ENCODE results near the gene FAM200A.

FAM200A gene

DNA sequence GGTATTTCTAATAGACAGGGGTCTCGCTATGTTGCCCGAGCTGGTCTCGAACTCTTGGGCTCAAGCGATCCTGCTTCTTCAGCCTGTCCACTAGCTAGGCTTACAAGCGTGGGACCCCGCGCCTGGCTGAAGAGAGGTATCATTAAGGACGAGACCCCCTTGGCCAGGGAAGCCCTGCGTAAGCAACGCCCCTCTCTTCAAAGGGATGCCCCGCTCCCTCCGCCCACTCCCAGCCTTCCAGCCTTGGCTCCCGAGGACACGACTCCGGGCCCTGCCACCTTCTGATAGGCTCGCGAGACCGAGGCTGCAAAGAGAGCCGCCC is 47.7 kb downstream of the FAM200A start:
- no peak for DNase-seq (ENCODE audit: low spot score)

DNA sequence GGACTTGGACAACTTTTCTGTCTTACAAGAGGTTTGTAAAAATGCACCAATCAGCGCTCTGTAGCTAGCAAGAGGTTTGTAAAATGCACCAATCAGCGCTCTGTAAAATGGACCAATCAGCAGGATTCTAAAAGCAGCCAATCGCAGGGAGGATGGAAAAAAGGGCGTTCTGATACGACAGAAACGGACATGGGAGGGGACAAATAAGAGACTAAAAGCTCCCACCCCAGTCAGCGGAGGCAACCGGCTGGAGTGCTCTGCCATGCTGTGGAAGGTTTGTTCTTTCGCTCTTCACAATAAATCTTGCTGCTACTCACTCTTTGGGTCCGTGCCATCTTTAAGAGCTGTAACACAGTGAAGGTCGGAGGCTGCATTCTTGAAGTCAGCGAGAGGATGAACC is 50.7 kb downstream of the FAM200A start:
- DNase-seq (ENCODE audit: low spot score): peak; percentile 25

DNA sequence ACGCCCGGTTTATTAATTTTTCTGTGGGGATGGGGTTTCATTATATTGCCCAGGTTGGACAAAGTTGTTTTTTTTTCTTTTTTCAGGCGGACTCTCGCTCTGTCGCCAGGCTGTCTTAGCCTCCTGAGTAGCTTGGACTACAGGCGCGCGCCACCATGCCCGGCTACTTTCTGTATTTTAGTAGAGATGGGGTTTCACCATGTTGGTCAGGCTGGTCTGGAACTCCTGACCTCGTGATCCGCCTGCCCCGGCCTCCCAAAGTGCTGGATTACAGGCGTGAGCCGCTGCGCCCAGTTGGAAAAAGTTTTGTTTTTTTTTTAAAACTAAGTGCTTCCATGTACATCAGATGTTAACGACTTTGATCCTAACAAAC is 51.3 kb downstream of the FAM200A start:
- no peak for DNase-seq (ENCODE audit: low spot score)

DNA sequence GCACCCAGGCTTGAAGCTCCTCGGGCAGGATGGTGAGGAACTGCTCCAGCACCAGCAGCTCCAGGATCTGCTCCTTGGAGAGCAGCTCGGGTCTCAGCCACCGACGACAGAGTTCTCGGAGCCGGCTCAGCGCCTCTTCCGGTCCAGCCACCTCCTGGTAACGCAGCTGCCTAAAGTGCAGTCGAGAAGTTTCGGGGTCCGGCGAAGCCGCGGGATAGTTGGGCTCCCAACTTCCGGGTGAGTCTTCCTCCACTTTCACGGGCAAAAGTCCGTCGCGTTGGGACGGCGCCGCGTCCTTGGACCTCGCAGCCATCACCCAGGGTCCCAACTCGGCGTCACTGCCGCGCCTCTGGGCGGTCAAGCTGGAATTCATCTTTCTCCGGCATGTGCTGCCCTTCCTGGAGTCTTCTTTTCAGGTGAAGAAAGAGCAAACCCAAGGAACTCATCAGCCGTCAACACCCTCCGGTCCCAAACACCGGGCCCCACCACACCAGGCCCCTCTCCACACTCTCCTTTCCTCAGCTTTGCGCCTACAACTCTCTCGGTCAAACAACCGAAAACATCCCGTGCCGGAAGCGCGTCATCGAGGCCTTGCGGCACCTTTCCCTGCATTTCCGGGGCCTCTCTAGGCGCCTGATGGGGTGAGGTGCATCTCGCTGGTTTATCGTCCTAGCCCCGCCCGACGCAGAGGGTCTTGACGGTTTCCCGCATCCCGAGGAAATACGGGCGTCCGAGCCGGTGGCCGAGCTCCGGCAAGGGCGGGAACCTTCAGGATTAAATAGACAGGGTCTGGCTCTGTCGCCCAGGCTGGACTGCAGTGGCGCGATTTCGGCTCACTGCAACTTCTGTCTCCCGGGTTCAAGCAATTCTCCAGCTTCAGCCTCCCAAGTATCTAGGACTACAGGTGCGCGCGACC is 51.9 kb downstream of the FAM200A start, which contains the start of gene ZNF394:
TSS of gene ZNF394 (minus strand) at position 561 of the 916 bp plus-strand sequence. CDS start at position 373, 188 bp downstream.
- DNase-seq (ENCODE audit: low spot score): peak; percentile 94

DNA sequence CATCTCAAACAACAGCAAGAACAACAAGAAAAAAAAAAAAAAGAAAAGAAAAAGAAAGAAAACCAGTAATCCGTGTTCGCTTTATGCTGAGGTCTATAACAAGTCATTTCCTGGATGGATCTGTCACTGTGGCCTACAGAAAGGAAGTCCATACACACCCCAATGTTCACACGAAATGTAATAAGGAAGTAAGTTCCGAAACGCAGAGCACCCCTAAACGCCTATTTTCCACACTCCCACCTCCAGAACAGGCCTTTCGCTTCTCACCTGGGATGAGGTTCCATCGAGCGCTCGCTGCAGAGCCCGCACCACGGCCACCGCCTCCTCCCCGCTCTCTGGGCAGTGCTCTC is 52.6 kb downstream of the FAM200A start:
- no peak for DNase-seq (ENCODE audit: low spot score)

DNA sequence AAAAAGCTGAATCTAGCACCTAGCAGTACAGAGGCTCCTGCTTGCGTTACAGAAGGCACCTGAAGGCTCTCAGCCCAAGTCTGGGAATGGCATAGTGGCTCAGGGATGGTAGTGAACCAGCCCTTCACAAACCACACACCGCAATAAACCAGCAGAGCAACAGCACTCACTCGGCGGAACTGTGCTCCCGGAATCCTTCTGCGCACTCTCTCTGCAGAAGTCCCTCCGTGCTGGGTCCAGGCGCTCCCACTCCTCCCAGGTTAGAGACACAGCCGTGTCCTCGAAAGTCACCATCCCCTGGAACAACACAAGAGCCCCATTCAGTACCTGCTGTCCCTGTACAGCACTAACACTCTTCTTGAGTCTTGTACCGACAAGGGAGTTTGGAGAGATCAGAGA is 53.4 kb downstream of the FAM200A start:
- no peak for DNase-seq (ENCODE audit: low spot score)

DNA sequence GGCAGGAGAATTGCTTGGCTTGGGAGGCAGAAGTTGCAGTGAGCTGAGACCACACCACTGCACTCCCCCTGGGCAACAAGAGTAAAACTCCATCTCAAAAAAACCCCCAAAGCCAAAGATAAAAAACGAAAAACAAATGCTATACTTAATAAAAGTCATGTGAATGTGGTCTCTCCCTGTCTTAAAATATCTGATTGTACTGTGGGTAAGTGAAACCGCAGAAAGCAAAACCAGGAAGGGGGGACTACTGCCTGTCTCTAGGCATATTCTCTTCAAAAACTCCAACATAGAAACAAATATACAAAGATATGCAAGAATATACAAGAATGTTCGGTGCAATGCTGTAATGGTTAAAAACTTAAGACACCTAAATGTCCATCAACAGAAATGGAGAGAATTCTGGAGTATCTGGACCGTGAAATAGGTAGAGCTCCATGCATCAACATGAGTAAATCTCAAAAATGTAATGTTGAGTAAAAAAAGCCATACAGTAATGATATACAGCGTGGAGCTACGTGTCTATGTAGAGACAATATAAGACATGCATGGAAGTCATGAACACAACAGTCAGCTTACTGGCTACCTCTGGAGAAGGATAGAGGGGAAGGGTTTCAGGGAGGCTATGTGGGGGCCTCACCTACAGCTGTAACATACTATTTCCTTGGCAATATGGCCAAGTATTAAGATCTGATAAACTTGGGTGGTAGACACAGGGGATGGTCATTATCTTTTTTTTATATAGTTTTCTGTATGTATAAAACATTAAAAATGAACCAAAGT is 54.0 kb downstream of the FAM200A start:
- no peak for DNase-seq (ENCODE audit: low spot score)
